Breast epithelium (tissue), 4 donors: ENCODE data around the gene TOMT. TPM values are rescaled to one million over a fixed set of nuclear protein-coding genes. Genes with fewer than 3 reads are reported as not detected.

ENCODE experiments used
- DNase-seq, 2 donors: peaks; one replicate each; pipeline ENCODE4 v3.0.0-alpha.2; 2019; ENCODE audit warnings: low spot score in 2 of 2
- H3K27ac ChIP-seq, 2 donors: fragments of 200-600 bp; sonication (generic) in 1 of 2; one replicate each; pipeline ENCODE4 v1.5.1; 2016 to 2019; ENCODE audit warnings: mild to moderate bottlenecking in 1 of 2
- H3K27me3 ChIP-seq, 2 donors: fragments of 200-600 bp; sonication (generic) in 1 of 2; one replicate each; pipeline versions ENCODE4 v1.5.1 to v1.6.0; 2017 to 2019; ENCODE audit warnings: control low read depth in 1 of 2, mild to moderate bottlenecking in 1 of 2
- H3K36me3 ChIP-seq: fragments of 200-600 bp; one replicate; pipeline ENCODE4 v1.5.1; 2019
- H3K4me1 ChIP-seq, 2 donors: fragments of 200-600 bp; sonication (generic); one replicate each; pipeline ENCODE4 v1.5.1; 2016 to 2019; ENCODE audit warnings: control low read depth in 1 of 2
- H3K4me3 ChIP-seq, 3 donors: fragments of 200-600 bp; sonication (generic); 1 replicate in 2 of 3; 2 replicates in 1 of 3; pipeline ENCODE4 v1.5.1; 2016 to 2019; ENCODE audit warnings: mild to moderate bottlenecking in 3 of 3, moderate library complexity in 2 of 3
- H3K9me3 ChIP-seq, 2 donors: fragments of 200-600 bp; sonication (generic) in 1 of 2; one replicate each; pipeline ENCODE4 v1.5.1; 2016 to 2019; ENCODE audit warnings: control low read depth in 1 of 2
- POLR2A ChIP-seq: fragments of 450-650 bp; IDR thresholded peaks from one replicate; pipeline ENCODE4 v1.6.1; 2016; ENCODE audit warnings: antibody characterized with exemption, mild to moderate bottlenecking, moderate library complexity
- POLR2AphosphoS5 ChIP-seq, 3 donors: sonication (generic); formaldehyde crosslinking; IDR thresholded peaks; one replicate each; pipeline ENCODE4 v1.6.1; 2017; ENCODE audit warnings: antibody characterized with exemption in 3 of 3
- intact Hi-C: fragments of 100-400 bp; cut with DNase I; formaldehyde crosslinking; loops from one replicate; pipeline ENCODE4 v1.15.1; 2023; ENCODE audit warnings: low total_unique reads
- total RNA-seq, 3 donors: library from RNA; depleted of rRNA; stranded (reverse); fragments of >200 nt; gene quantifications; one replicate each; pipeline ENCODE4 v1.1.0, GENCODE V29; 2016
- TF ChIP-seq, protein P1 (sequence below), 3 donors: fragments of 450-650 bp; IDR thresholded peaks; one replicate each; pipeline ENCODE4 v1.5.1; 2016 to 2017; ENCODE audit warnings: antibody characterized with exemption in 3 of 3, mild to moderate bottlenecking in 3 of 3, moderate library complexity in 3 of 3

The TOMT gene, protein sequence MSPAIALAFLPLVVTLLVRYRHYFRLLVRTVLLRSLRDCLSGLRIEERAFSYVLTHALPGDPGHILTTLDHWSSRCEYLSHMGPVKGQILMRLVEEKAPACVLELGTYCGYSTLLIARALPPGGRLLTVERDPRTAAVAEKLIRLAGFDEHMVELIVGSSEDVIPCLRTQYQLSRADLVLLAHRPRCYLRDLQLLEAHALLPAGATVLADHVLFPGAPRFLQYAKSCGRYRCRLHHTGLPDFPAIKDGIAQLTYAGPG
- not detected for total RNA-seq

DNA sequence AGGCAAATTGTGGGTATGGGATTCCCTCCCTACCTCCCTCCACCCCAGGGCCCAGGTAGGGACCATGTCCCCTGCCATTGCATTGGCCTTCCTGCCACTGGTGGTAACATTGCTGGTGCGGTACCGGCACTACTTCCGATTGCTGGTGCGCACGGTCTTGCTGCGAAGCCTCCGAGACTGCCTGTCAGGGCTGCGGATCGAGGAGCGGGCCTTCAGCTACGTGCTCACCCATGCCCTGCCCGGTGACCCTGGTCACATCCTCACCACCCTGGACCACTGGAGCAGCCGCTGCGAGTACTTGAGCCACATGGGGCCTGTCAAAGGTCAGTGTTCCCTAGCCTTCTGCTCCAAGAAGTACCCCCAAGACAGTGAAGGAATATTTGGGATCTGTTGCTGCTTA, at the start of gene TOMT:
TOMT (plus strand) TSS at position 37 of the 400 bp plus-strand sequence; CDS start at position 65, 28 bp downstream.
- no peak for DNase-seq
- Histone ChIP-seq H3K4me3 (no peak within 1 kb of the TSS), H3K36me3 (no peaks in the 10 kb centered on the region), H3K9me3 (no peaks in the 10 kb centered on the region), H3K4me1 (peaks cover 10 to 13% of the 10 kb centered on the region in 2 donors), H3K27me3 (no peaks in the 10 kb centered on the region), H3K27ac (no peak within 1 kb of the TSS)
- intact Hi-C loops = loop anchor here (5.0 kb wide), 1 partner anchor 1206 kb away; no protein-coding TSS in a partner anchor
- TF ChIP-seq, protein P1, sequence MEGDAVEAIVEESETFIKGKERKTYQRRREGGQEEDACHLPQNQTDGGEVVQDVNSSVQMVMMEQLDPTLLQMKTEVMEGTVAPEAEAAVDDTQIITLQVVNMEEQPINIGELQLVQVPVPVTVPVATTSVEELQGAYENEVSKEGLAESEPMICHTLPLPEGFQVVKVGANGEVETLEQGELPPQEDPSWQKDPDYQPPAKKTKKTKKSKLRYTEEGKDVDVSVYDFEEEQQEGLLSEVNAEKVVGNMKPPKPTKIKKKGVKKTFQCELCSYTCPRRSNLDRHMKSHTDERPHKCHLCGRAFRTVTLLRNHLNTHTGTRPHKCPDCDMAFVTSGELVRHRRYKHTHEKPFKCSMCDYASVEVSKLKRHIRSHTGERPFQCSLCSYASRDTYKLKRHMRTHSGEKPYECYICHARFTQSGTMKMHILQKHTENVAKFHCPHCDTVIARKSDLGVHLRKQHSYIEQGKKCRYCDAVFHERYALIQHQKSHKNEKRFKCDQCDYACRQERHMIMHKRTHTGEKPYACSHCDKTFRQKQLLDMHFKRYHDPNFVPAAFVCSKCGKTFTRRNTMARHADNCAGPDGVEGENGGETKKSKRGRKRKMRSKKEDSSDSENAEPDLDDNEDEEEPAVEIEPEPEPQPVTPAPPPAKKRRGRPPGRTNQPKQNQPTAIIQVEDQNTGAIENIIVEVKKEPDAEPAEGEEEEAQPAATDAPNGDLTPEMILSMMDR (IDR thresholded peaks at IDR 0.05) = no peak
- TF ChIP-seq POLR2A (no peak), POLR2AphosphoS5 (IDR thresholded peaks at IDR 0.05) (no peak)

DNA sequence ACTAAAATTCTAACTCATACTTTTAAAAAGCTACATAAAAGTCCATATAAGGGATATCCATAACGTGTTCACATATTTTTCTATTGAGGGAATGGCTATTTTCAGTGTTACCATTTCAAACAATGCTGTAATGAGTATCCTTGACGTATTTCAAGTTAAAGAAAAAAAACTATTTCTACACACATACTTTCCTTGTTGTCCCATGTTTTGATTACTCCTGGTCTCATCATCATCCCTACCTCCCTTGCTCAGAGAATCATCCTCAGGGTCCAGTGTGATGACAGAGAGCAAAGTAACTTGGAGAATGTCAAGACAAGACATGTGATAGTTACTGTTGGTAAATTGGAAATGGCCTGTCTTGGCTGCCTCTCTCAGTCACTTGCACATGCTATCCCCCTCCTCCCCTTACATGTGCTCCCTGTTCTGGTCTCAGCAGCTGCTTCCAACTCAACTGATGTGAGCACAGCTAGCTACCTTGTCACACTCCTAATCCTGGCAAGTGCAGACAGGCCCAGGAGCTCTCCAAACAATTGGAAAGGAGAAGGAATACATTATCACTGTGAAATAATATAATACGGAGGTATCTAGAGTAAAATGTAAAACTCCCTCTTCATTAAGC, 47.2 kb upstream of the TOMT start:
- H3K27me3 ChIP-seq = no peaks in the 10 kb centered on the region
- no peak for TF ChIP-seq POLR2A
- DNase-seq = no peak
- no peaks in the 10 kb centered on the region for H3K36me3 ChIP-seq
- no peaks in the 10 kb centered on the region for H3K4me1 ChIP-seq
- H3K4me3 ChIP-seq = no peak overlapping the region
- peak overlapping the region; percentile 7 to 16 for H3K27ac ChIP-seq
- intact Hi-C loops = no loop called here
- H3K9me3 ChIP-seq = no peaks in the 10 kb centered on the region

DNA sequence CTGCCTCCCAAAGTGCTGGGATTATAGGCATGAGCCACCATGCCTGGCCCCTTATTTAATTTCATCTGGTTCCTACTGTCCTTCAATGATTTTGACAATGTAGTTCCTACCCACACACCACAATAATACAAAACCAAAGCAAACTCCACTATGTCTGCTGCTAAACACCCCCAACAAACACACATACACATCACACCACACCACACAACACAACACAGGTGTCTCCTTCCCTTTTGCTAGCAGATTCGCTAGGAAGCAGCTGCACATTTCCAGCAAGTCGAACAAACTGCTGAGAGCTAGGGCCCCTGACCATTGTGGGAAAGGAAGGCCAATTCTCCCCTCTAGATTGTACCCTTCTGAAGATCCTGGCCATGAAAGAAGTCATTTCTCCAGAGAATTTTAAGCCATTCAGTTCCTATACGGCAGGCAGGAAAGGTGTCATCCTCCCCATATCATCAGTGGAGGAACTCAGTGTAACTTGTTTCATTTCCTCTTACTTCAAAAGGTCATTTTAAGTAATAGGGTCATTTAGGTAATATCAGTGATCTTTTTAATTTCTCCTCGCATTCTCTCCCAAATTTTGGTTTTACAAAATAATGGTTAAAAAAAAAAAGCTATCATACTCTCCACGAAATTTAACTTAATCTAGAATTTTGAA, 43.9 kb upstream of the TOMT start:
- no peaks in the 10 kb centered on the region for H3K27me3 ChIP-seq
- no peaks in the 10 kb centered on the region for H3K9me3 ChIP-seq
- no peaks in the 10 kb centered on the region for H3K36me3 ChIP-seq
- DNase-seq = no peak
- peaks cover 0 to 5% of the 10 kb centered on the region in 2 donors for H3K4me1 ChIP-seq
- no peak overlapping the region for H3K27ac ChIP-seq
- H3K4me3 ChIP-seq = no peak overlapping the region
- TF ChIP-seq POLR2AphosphoS5 (IDR thresholded peaks at IDR 0.05) (no peak), POLR2A (no peak)
- TF ChIP-seq, protein P1 (IDR thresholded peaks at IDR 0.05) = no peak
- intact Hi-C loops = no loop called here

DNA sequence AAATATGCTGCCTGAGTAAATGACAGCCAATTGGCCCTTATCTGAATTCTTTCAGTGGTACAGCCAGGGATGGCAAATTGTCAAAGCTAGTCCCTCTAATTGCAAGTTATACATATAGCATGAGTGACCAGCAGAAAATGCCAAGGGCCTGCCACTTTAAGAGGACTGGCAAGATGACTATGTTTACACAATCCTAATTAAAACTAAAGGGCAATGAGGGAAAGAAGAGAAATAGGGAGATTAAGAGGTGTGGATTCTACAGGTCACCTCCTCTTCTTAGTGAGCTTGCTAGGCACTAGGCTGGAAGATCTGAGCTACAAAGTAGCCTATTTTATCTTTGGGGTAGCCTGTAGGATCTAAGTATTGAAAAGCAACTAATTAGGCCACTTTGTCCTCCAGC, 38.9 kb upstream of the TOMT start:
- peaks cover 4 to 24% of the 10 kb centered on the region in 2 donors for H3K4me1 ChIP-seq

DNA sequence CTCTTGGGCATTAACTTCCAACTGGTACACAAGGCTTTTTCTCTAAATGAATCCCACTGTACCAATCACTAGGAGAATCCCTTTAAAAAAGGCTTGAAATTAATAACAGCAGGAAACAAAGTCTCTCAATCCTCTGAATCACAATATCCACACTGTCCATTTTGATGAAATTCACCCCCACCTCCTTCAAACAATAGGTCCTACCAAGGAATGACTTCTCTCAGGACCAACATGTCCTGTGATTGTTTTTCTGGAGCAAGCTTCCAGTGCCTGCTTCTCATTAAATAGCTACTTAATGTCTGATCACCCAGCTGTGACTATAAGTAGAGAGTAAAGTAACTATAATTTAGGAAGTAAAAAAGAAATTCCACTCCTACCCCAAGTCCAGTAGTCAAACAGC, 38.5 kb upstream of the TOMT start:
- Histone ChIP-seq H3K36me3 (no peaks in the 10 kb centered on the region), H3K9me3 (no peaks in the 10 kb centered on the region), H3K4me3 (no peak overlapping the region), H3K27ac (peak overlapping the region; percentile 60 to 62), H3K27me3 (no peaks in the 10 kb centered on the region), H3K4me1 (peaks cover 4 to 27% of the 10 kb centered on the region in 2 donors)
- intact Hi-C loops = no loop called here
- DNase-seq = no peak
- TF ChIP-seq, protein P1 (IDR thresholded peaks at IDR 0.05) = no peak
- TF ChIP-seq POLR2AphosphoS5 (IDR thresholded peaks at IDR 0.05) = no peak
- TF ChIP-seq POLR2A = no peak

More for the DNA sequence above, 38.9 kb upstream of the TOMT start:
- intact Hi-C loops = no loop called here
- Histone ChIP-seq H3K27me3 (no peaks in the 10 kb centered on the region), H3K36me3 (no peaks in the 10 kb centered on the region), H3K27ac (peak overlapping the region; percentile 60 to 62), H3K9me3 (no peaks in the 10 kb centered on the region), H3K4me3 (no peak overlapping the region)
- DNase-seq = no peak
- TF ChIP-seq POLR2A (no peak), POLR2AphosphoS5 (IDR thresholded peaks at IDR 0.05) (no peak)
- TF ChIP-seq, protein P1 (IDR thresholded peaks at IDR 0.05) = no peak
